MCF 10A (cell line): ENCODE results near the gene WIPF2. TPM values are rescaled to one million over a fixed set of nuclear protein-coding genes. Genes with fewer than 3 reads are reported as not detected.
"Not testable (repeated sequence)": the region's sequence is repeated elsewhere in the genome, so short reads cannot be mapped to it uniquely, and the experiment has no call there.

ENCODE experiments used
- BruUV-seq: library from RNA; stranded (reverse); fragments of 400-500 nt; replicated peaks from 2 replicates; lab custom pipeline; 2021; lab: Mats Ljungman, UMichigan
- CTCF ChIA-PET: fragments of 300-600 bp; sonication (Branson Sonifier 250); formaldehyde crosslinking; extraction: SDS; loops from one replicate; lab custom pipeline; 2021; ENCODE audit warnings: antibody characterized with exemption, inconsistent platforms; lab: Yijun Ruan, JAX
- POLR2A ChIA-PET: fragments of 300-600, 350-650 bp; sonication (Branson Sonifier 250); formaldehyde crosslinking; extraction: SDS; loops from one replicate; lab custom pipeline; 2020; ENCODE audit warnings: antibody characterized with exemption, inconsistent platforms; lab: Yijun Ruan, JAX
- DNase-seq: peaks from one replicate; pipeline ENCODE4 v3.0.0-alpha.2; 2018; ENCODE audit not compliant: unreplicated experiment
- H3K27ac Mint-ChIP-seq: one replicate; pipeline ENCODE4 v1.8.0; 2022; ENCODE audit warnings: mild to moderate bottlenecking, low read depth, mixed read lengths; ENCODE audit not compliant: unreplicated experiment
- H3K27me3 Mint-ChIP-seq: one replicate; pipeline ENCODE4 v1.8.0; 2022; ENCODE audit warnings: mixed read lengths; ENCODE audit not compliant: insufficient read depth, unreplicated experiment
- H3K36me3 Mint-ChIP-seq: one replicate; pipeline ENCODE4 v1.8.0; 2022; ENCODE audit warnings: mild to moderate bottlenecking, moderate library complexity, mixed read lengths; ENCODE audit not compliant: insufficient read depth, unreplicated experiment
- H3K4me1 Mint-ChIP-seq: one replicate; pipeline ENCODE4 v1.8.0; 2022; ENCODE audit warnings: mixed read lengths; ENCODE audit not compliant: insufficient read depth, unreplicated experiment
- H3K4me3 Mint-ChIP-seq: one replicate; pipeline ENCODE4 v1.8.0; 2022; ENCODE audit warnings: mild to moderate bottlenecking, moderate library complexity, mixed read lengths; ENCODE audit not compliant: unreplicated experiment
- H3K9me3 Mint-ChIP-seq: one replicate; pipeline ENCODE4 v1.8.0; 2022; ENCODE audit warnings: mixed read lengths; ENCODE audit not compliant: unreplicated experiment
- intact Hi-C: fragments of 100-400 bp; cut with micrococcal nuclease; formaldehyde crosslinking; loops from 2 replicates; pipeline ENCODE4 v1.14.1; 2022
- total RNA-seq: library from RNA; stranded (reverse); gene quantifications from 2 replicates; pipeline ENCODE4 v1.2.3, GENCODE V29; 2022
- TF ChIP-seq, protein P1 (sequence below): fragments of 200-600 bp; IDR thresholded peaks from one replicate; pipeline ENCODE4 v1.8.0; 2022; ENCODE audit warnings: antibody characterized with exemption, mild to moderate bottlenecking; ENCODE audit not compliant: unreplicated experiment

WIPF2 gene
- total RNA-seq, 1 experiment from 2014 or later: 32.8 TPM

DNA sequence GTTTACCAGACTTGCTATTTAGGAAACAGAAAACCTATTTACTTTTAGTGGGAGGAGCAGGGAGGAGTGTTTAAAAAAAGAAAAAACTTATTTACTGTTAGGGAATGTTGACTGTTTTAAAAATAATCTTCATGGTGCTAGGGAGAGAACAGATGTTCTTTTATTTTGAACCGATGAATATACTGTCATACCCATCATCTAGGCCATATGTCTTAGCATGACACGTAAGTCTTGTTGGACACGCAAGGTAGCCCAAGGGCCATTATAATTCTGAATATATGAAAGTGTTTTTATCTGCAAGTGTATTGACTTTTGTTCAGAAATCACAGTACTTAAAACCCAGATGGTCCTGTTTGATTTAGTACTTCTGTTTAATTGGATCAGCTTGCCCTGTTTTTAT lies 11.6 kb downstream of the WIPF2 start:
- H3K9me3 Mint-ChIP-seq: no peaks in the 10 kb centered on the region
- H3K27me3 Mint-ChIP-seq: no peaks in the 10 kb centered on the region
- no peak overlapping the region for H3K4me3 Mint-ChIP-seq
- H3K4me1 Mint-ChIP-seq: no peaks in the 10 kb centered on the region
- H3K27ac Mint-ChIP-seq: no peak overlapping the region
- no TSS peak for BruUV-seq
- intact Hi-C loops: no loop called here
- CTCF ChIA-PET: interaction anchor here (0.7 to 1.2 kb wide), 2 partner anchors 11 to 197 kb away, joined by 3 to 6 read pairs; partner anchors contain the start of gene WIPF2
- peaks cover 76% of the 10 kb centered on the region for H3K36me3 Mint-ChIP-seq
- TF ChIP-seq, protein P1, sequence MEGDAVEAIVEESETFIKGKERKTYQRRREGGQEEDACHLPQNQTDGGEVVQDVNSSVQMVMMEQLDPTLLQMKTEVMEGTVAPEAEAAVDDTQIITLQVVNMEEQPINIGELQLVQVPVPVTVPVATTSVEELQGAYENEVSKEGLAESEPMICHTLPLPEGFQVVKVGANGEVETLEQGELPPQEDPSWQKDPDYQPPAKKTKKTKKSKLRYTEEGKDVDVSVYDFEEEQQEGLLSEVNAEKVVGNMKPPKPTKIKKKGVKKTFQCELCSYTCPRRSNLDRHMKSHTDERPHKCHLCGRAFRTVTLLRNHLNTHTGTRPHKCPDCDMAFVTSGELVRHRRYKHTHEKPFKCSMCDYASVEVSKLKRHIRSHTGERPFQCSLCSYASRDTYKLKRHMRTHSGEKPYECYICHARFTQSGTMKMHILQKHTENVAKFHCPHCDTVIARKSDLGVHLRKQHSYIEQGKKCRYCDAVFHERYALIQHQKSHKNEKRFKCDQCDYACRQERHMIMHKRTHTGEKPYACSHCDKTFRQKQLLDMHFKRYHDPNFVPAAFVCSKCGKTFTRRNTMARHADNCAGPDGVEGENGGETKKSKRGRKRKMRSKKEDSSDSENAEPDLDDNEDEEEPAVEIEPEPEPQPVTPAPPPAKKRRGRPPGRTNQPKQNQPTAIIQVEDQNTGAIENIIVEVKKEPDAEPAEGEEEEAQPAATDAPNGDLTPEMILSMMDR: no peak
- DNase-seq: no peak
- POLR2A ChIA-PET: interaction anchor here (0.6 kb wide), 1 partner anchor 62 kb away, joined by 3 read pairs; no protein-coding TSS in a partner anchor

GRCh38 chr17:40231928-40232327 lies 12.8 kb downstream of the WIPF2 start:
- H3K9me3 Mint-ChIP-seq, intact Hi-C loops, CTCF ChIA-PET, H3K4me3 Mint-ChIP-seq, BruUV-seq, DNase-seq, H3K4me1 Mint-ChIP-seq, H3K27ac Mint-ChIP-seq, H3K27me3 Mint-ChIP-seq: not testable (repeated sequence)
- peaks cover 80% of the 10 kb centered on the region for H3K36me3 Mint-ChIP-seq
- POLR2A ChIA-PET: interaction anchor here (0.6 to 0.7 kb wide), 2 partner anchors 16 to 37 kb away, joined by 3 read pairs; no protein-coding TSS in a partner anchor

- intact Hi-C loops: no loop called here
- Mint-ChIP-seq H3K9me3 (no peaks in the 10 kb centered on the region), H3K4me3 (no peak overlapping the region), H3K27me3 (no peaks in the 10 kb centered on the region), H3K4me1 (peaks cover 14% of the 10 kb centered on the region), H3K27ac (no peak overlapping the region), H3K36me3 (peaks cover 22% of the 10 kb centered on the region)
- no peak for DNase-seq
- TF ChIP-seq, protein P1: no peak
- CTCF ChIA-PET: interaction anchor here (0.7 to 3.9 kb wide), 3 partner anchors 39 to 516 kb away, joined by 3 to 9 read pairs (median 3); no protein-coding TSS in a partner anchor
- POLR2A ChIA-PET: interaction anchor here (0.6 to 1.4 kb wide), 4 partner anchors 10 to 217 kb away, joined by 3 to 5 read pairs (median 4); no protein-coding TSS in a partner anchor
- no TSS peak for BruUV-seq
These were observed 22.2 kb downstream of the WIPF2 start for GRCh38 chr17:40241252-40241834.

GRCh38 chr17:40242774-40243173 lies 23.7 kb downstream of the WIPF2 start:
- Mint-ChIP-seq H3K36me3 (peaks cover 8% of the 10 kb centered on the region), H3K27me3 (no peaks in the 10 kb centered on the region), H3K9me3 (no peaks in the 10 kb centered on the region), H3K4me1 (peaks cover 14% of the 10 kb centered on the region), H3K4me3 (no peak overlapping the region), H3K27ac (no peak overlapping the region)
- intact Hi-C loops: no loop called here
- DNase-seq: no peak
- BruUV-seq: no TSS peak
- TF ChIP-seq, protein P1: no peak
- ChIA-PET POLR2A (interaction anchor here (0.6 to 1.4 kb wide), 5 partner anchors 9 to 40 kb away, joined by 3 to 5 read pairs (median 4); no protein-coding TSS in a partner anchor), CTCF (interaction anchor here (0.6 to 3.9 kb wide), 2 partner anchors 40 to 112 kb away, joined by 3 to 9 read pairs; no protein-coding TSS in a partner anchor)
